CD14-positive monocyte (primary cell): ENCODE measurements around the gene ESPN. TPM values are rescaled to one million over a fixed set of nuclear protein-coding genes. Genes with fewer than 3 reads are reported as not detected.

ENCODE experiments used
- DNase-seq, 3 donors: peaks; one replicate each; pipeline ENCODE4 v3.0.0-alpha.2; 2011 to 2022
- H2AFZ ChIP-seq: 2 replicates; pipeline ENCODE4 v1.6.0; 2012; ENCODE audit warnings: mild to moderate bottlenecking, low read depth, low read length, inconsistent platforms; ENCODE audit not compliant: insufficient read depth, poor library complexity, severe bottlenecking
- H3K27ac ChIP-seq, 2 donors: 1 replicate in 1 of 2; 2 replicates in 1 of 2; pipeline ENCODE4 v1.5.1; 2012 to 2013; ENCODE audit warnings: low read length in 2 of 2, control low read depth in 1 of 2, inconsistent platforms in 1 of 2, low read depth in 1 of 2, mild to moderate bottlenecking in 1 of 2
- H3K27me3 ChIP-seq, 2 donors: one replicate each; pipeline versions ENCODE4 v1.6.0 to v1.6.1; 2011 to 2013; ENCODE audit warnings: low read length in 2 of 2; ENCODE audit not compliant: control insufficient read depth in 2 of 2, insufficient read depth in 2 of 2
- H3K36me3 ChIP-seq, 2 donors: replicated peaks in 1 of 2; 1 replicate in 1 of 2; 2 replicates in 1 of 2; pipeline versions ENCODE4 v1.5.1 to v1.6.1; 2012 to 2013; ENCODE audit warnings: low read length in 2 of 2, control low read depth in 1 of 2, inconsistent platforms in 1 of 2, mild to moderate bottlenecking in 1 of 2; ENCODE audit not compliant: insufficient read depth in 2 of 2, control insufficient read depth in 1 of 2
- H3K4me1 ChIP-seq, 2 donors: 1 replicate in 1 of 2; 2 replicates in 1 of 2; pipeline versions ENCODE4 v1.5.1 to v1.6.1; 2012 to 2013; ENCODE audit warnings: low read length in 2 of 2, control low read depth in 1 of 2, inconsistent platforms in 1 of 2, mild to moderate bottlenecking in 1 of 2, moderate library complexity in 1 of 2; ENCODE audit not compliant: insufficient read depth in 2 of 2, control insufficient read depth in 1 of 2
- H3K4me2 ChIP-seq: replicated peaks from 2 replicates; pipeline ENCODE3; 2012; ENCODE audit warnings: low read length, moderate library complexity, mild to moderate bottlenecking; ENCODE audit not compliant: poor library complexity, severe bottlenecking; ENCODE audit errors: extremely low read depth
- H3K4me3 ChIP-seq, 3 experiments: fragments of 200-600 bp in 1 of 3; sonication (generic) in 1 of 3; replicated peaks in 1 of 3; 1 replicate in 2 of 3; 2 replicates in 1 of 3; pipeline ENCODE4 v1.5.1; 2011 to 2013; ENCODE audit warnings: low read length in 3 of 3, mild to moderate bottlenecking in 3 of 3, control low read depth in 2 of 3, low read depth in 2 of 3, inconsistent platforms in 1 of 3, moderate library complexity in 1 of 3
- H3K79me2 ChIP-seq: 2 replicates; pipeline ENCODE4 v1.6.0; 2012; ENCODE audit warnings: mild to moderate bottlenecking, control low read depth, inconsistent platforms, low read length, moderate library complexity; ENCODE audit not compliant: insufficient read depth
- H3K9ac ChIP-seq: 2 replicates; pipeline ENCODE4 v1.6.0; 2017; ENCODE audit warnings: low read length, mild to moderate bottlenecking; ENCODE audit not compliant: insufficient read depth, poor library complexity, severe bottlenecking
- H3K9me3 ChIP-seq, 2 donors: replicated peaks in 1 of 2; 1 replicate in 1 of 2; 2 replicates in 1 of 2; pipeline versions ENCODE4 v1.5.1 to v1.6.1; 2012 to 2013; ENCODE audit warnings: low read length in 2 of 2, control low read depth in 1 of 2; ENCODE audit not compliant: control insufficient read depth in 1 of 2, insufficient read depth in 1 of 2
- H4K20me1 ChIP-seq: 2 replicates; pipeline ENCODE4 v1.6.0; 2012; ENCODE audit warnings: mild to moderate bottlenecking, low read length, control low read depth, moderate library complexity; ENCODE audit not compliant: insufficient read depth
- H3K27ac Mint-ChIP-seq, 7 donors: one replicate each; pipeline ENCODE4 v1.8.0; 2020; ENCODE audit warnings: mild to moderate bottlenecking in 7 of 7, mixed read lengths in 7 of 7, moderate library complexity in 6 of 7, inconsistent platforms in 2 of 7
- H3K27me3 Mint-ChIP-seq, 3 donors: one replicate each; pipeline ENCODE4 v1.8.0; 2021 to 2022; ENCODE audit warnings: low read depth in 3 of 3, mild to moderate bottlenecking in 3 of 3, mixed read lengths in 3 of 3, moderate library complexity in 3 of 3, inconsistent platforms in 1 of 3
- H3K36me3 Mint-ChIP-seq, 2 donors: one replicate each; pipeline ENCODE4 v1.8.0; 2020; ENCODE audit warnings: mixed read lengths in 2 of 2, inconsistent platforms in 1 of 2, mild to moderate bottlenecking in 1 of 2
- H3K4me1 Mint-ChIP-seq: one replicate; pipeline ENCODE4 v1.8.0; 2020; ENCODE audit warnings: mild to moderate bottlenecking, mixed read lengths
- H3K4me3 Mint-ChIP-seq, 2 donors: one replicate each; pipeline ENCODE4 v1.8.0; 2020; ENCODE audit warnings: mild to moderate bottlenecking in 2 of 2, mixed read lengths in 2 of 2, moderate library complexity in 1 of 2
- H3K9me3 Mint-ChIP-seq, 7 donors: one replicate each; pipeline ENCODE4 v1.8.0; 2020 to 2022; ENCODE audit warnings: mixed read lengths in 7 of 7, mild to moderate bottlenecking in 6 of 7, moderate library complexity in 6 of 7, inconsistent platforms in 2 of 7
- CTCF ChIP-seq: fragments of 200-600 bp; IDR thresholded peaks from one replicate; pipeline ENCODE4 v1.8.0; 2022; ENCODE audit warnings: antibody characterized with exemption, mild to moderate bottlenecking
- WGBS: methylation state at CpG from one replicate; pipeline ENCODE4 v1.1.5; 2013; ENCODE audit warnings: missing lambda C conversion rate; ENCODE audit not compliant: insufficient coverage; 5-methylcytosine and 5-hydroxymethylcytosine counted together
- intact Hi-C, 2 donors: fragments of 100-400 bp; cut with micrococcal nuclease; formaldehyde crosslinking; loops; one replicate each; pipeline versions ENCODE4 v1.15.0 to v1.15.1; 2023
- polyA plus RNA-seq, 3 donors: library from polyadenylated mRNA; depleted of rRNA in 1 of 3; unstranded in 2 of 3; stranded (reverse) in 1 of 3; fragments of 300-500 nt in 2 of 3; fragments of >200 nt in 1 of 3; fragmentation: Illumina TruSeq in 2 of 3; gene quantifications; 1 replicate in 2 of 3; 2 replicates in 1 of 3; pipeline ENCODE4 v1.2.3, GENCODE V29; 2012 to 2021

ESPN gene
- polyA plus RNA-seq, 3 donors: not detected

- Histone ChIP-seq H3K4me1 (peaks cover 0 to 3% of the 10 kb centered on the region in 2 donors), H3K4me2 (no peak overlapping the region), H3K9ac (no peak overlapping the region), H3K36me3 (no peaks in the 10 kb centered on the region), H3K4me3 (no peak overlapping the region), H3K27me3 (no peaks in the 10 kb centered on the region), H4K20me1 (no peaks in the 10 kb centered on the region), H2AFZ (no peak overlapping the region), H3K27ac (no peak overlapping the region), H3K79me2 (no peaks in the 10 kb centered on the region), H3K9me3 (no peaks in the 10 kb centered on the region)
- Mint-ChIP-seq H3K36me3 (no peaks in the 10 kb centered on the region), H3K27ac (no peak overlapping the region), H3K4me3 (no peak overlapping the region), H3K9me3 (no peaks in the 10 kb centered on the region), H3K4me1 (peaks cover 2% of the 10 kb centered on the region), H3K27me3 (peaks cover 1 to 7% (median 5%) of the 10 kb centered on the region in 3 donors)
- 45% methylated on average over 6 of the region's 7 CpGs for WGBS
- intact Hi-C loops: no loop called here
- DNase-seq: no peak
- TF ChIP-seq CTCF: no peak
Observed at GRCh38 chr1:6507037-6507428, 82.5 kb downstream of the ESPN start.

GRCh38 chr1:6507461-6507911, 82.9 kb downstream of the ESPN start:
- Histone ChIP-seq H3K79me2 (no peaks in the 10 kb centered on the region), H3K27me3 (no peaks in the 10 kb centered on the region)

More at GRCh38 chr1:6507461-6507911, 82.9 kb downstream of the ESPN start:
- DNase-seq: no peak
- Histone ChIP-seq H3K4me2 (no peak overlapping the region), H3K4me3 (no peak overlapping the region), H4K20me1 (no peaks in the 10 kb centered on the region), H3K36me3 (no peaks in the 10 kb centered on the region), H3K27ac (no peak overlapping the region), H3K4me1 (peaks cover 0 to 3% of the 10 kb centered on the region in 2 donors), H2AFZ (no peak overlapping the region), H3K9me3 (no peaks in the 10 kb centered on the region), H3K9ac (no peak overlapping the region)
- 91% methylated on average over 11 of the region's 12 CpGs for WGBS
- Mint-ChIP-seq H3K4me3 (no peak overlapping the region), H3K27me3 (peaks cover 1 to 7% (median 5%) of the 10 kb centered on the region in 3 donors), H3K9me3 (no peaks in the 10 kb centered on the region), H3K36me3 (no peaks in the 10 kb centered on the region), H3K27ac (no peak overlapping the region), H3K4me1 (peaks cover 2% of the 10 kb centered on the region)
- no peak for TF ChIP-seq CTCF
- intact Hi-C loops: no loop called here
